A673 (cell line): Measurements from ENCODE around the gene PRKCB. TPM values are rescaled to one million over a fixed set of nuclear protein-coding genes. Genes with fewer than 3 reads are reported as not detected.

Experiments used
- BruUV-seq: library from RNA; stranded (reverse); fragments of 400-500 nt; replicated peaks from 2 replicates; lab custom pipeline; 2021; lab: Mats Ljungman, UMichigan
- CTCF ChIA-PET: fragments of 300-600 bp; sonication (Branson Sonifier 250); formaldehyde crosslinking; loops from one replicate; lab custom pipeline; 2022; ENCODE audit warnings: antibody characterized with exemption; lab: Charles Lee
- POLR2A ChIA-PET: fragments of 300-600 bp; sonication (Branson Sonifier 250); formaldehyde crosslinking; loops from one replicate; lab custom pipeline; 2022; ENCODE audit warnings: antibody characterized with exemption; ENCODE audit not compliant: low non-redundant PET; lab: Charles Lee
- DNase-seq: peaks from one replicate; pipeline ENCODE4 v3.0.0-alpha.2; 2015; ENCODE audit warnings: low spot score
- H3K27ac ChIP-seq: fragments of 200-600 bp; sonication (generic); 2 replicates; pipeline ENCODE4 v1.5.1; 2016; ENCODE audit warnings: mixed run types, low read depth, mild to moderate bottlenecking, mixed read lengths, antibody characterized with exemption, low read length; ENCODE audit not compliant: poor library complexity, severe bottlenecking
- H3K27me3 ChIP-seq: fragments of 200-600 bp; sonication (generic); replicated peaks from 2 replicates; pipeline ENCODE4 v1.6.1; 2017; ENCODE audit warnings: mixed run types, low read depth, mild to moderate bottlenecking, mixed read lengths, antibody characterized with exemption, low read length; ENCODE audit not compliant: insufficient read depth, poor library complexity
- H3K36me3 ChIP-seq: fragments of 200-600 bp; sonication (generic); 2 replicates; pipeline ENCODE4 v1.6.1; 2016; ENCODE audit warnings: mixed run types, mild to moderate bottlenecking, mixed read lengths, antibody characterized with exemption, low read length; ENCODE audit not compliant: insufficient read depth, poor library complexity, severe bottlenecking
- H3K4me1 ChIP-seq: fragments of 200-600 bp; sonication (generic); 2 replicates; pipeline ENCODE4 v1.6.1; 2017; ENCODE audit warnings: mixed run types, mild to moderate bottlenecking, mixed read lengths, antibody characterized with exemption, low read length; ENCODE audit not compliant: insufficient read depth, poor library complexity, severe bottlenecking
- H3K4me3 ChIP-seq: fragments of 200-600 bp; sonication (generic); 2 replicates; pipeline ENCODE4 v1.5.1; 2016; ENCODE audit warnings: low read depth, mixed run types, mild to moderate bottlenecking, mixed read lengths, low read length; ENCODE audit not compliant: poor library complexity, severe bottlenecking
- H3K9me3 ChIP-seq: fragments of 200-600 bp; sonication (generic); 2 replicates; pipeline ENCODE4 v1.6.1; 2016; ENCODE audit warnings: mixed run types, low read depth, mild to moderate bottlenecking, mixed read lengths, antibody characterized with exemption, low read length; ENCODE audit not compliant: poor library complexity, severe bottlenecking
- CTCF ChIP-seq: fragments of 300-800, 200-600 bp; sonication (generic); conservative IDR thresholded peaks from 2 replicates; pipeline ENCODE4 v1.5.1; 2017; ENCODE audit warnings: low read depth, mild to moderate bottlenecking, antibody characterized with exemption, low read length, moderate library complexity, mixed read lengths
- EZH2 ChIP-seq: fragments of 200-600 bp; sonication (generic); IDR thresholded peaks from 2 replicates; pipeline ENCODE4 v1.6.1; 2017; ENCODE audit warnings: borderline replicate concordance, low read depth, mild to moderate bottlenecking, mixed read lengths, antibody characterized with exemption, low read length; ENCODE audit not compliant: poor library complexity, severe bottlenecking
- intact Hi-C: fragments of 100-400 bp; cut with micrococcal nuclease; formaldehyde crosslinking; loops from one replicate; pipeline ENCODE4 v1.10.0; 2022; ENCODE audit not compliant: unreplicated experiment
- total RNA-seq: library from RNA; stranded (reverse); gene quantifications from 2 replicates; pipeline ENCODE4 v1.2.3, GENCODE V29; 2021

Gene PRKCB
- total RNA-seq, 1 experiment from 2014 or later = 171 TPM

GRCh38 chr16:23893986-23894385 lies 58.2 kb downstream of the PRKCB start:
- peaks cover 16% of the 10 kb centered on the region for H3K36me3 ChIP-seq
- H3K4me1 ChIP-seq = peaks cover 46% of the 10 kb centered on the region
- intact Hi-C loops = no loop called here
- POLR2A ChIA-PET = interaction anchor here (0.7 kb wide), 1 partner anchor 22 kb away, joined by 3 read pairs; no protein-coding TSS in a partner anchor
- no peaks in the 10 kb centered on the region for H3K27me3 ChIP-seq
- TF ChIP-seq EZH2 = no peak
- no peak for TF ChIP-seq CTCF
- H3K9me3 ChIP-seq = peaks cover 5% of the 10 kb centered on the region
- CTCF ChIA-PET = interaction anchor here (1.0 kb wide), 1 partner anchor 17 kb away, joined by 3 read pairs; no protein-coding TSS in a partner anchor
- H3K27ac ChIP-seq = no peak overlapping the region
- no TSS peak for BruUV-seq
- no peak overlapping the region for H3K4me3 ChIP-seq
- no peak for DNase-seq

DNA sequence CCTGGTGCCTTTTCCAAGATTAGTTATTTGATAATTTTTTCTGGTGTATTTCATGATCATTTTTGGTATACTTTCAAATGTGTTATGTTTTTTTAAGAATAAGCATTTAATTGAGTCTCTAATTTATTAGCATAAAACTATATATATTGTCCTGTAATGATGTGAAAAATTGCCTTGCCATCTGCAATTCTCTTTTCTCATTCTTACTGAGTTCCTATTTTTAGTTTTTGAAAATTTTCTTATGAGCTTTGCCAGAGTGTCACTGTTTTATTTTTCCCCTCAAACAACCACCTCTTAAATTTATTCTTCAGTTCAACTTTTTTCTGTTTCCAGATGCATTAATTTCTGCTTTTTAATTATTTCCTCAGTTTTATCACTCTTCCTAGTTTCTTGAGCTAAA lies 59.3 kb downstream of the PRKCB start:
- TF ChIP-seq CTCF (no peak), EZH2 (no peak)
- H3K27ac ChIP-seq = peak overlapping the region; percentile 48
- peaks cover 54% of the 10 kb centered on the region for H3K4me1 ChIP-seq
- H3K4me3 ChIP-seq = no peak overlapping the region
- BruUV-seq = no TSS peak
- no peaks in the 10 kb centered on the region for H3K27me3 ChIP-seq
- H3K36me3 ChIP-seq = peaks cover 16% of the 10 kb centered on the region
- DNase-seq = no peak
- POLR2A ChIA-PET = no interaction called here
- CTCF ChIA-PET = no interaction called here
- intact Hi-C loops = no loop called here
- peaks cover 5% of the 10 kb centered on the region for H3K9me3 ChIP-seq

GRCh38 chr16:23896832-23897821 lies 61.3 kb downstream of the PRKCB start:
- intact Hi-C loops = no loop called here
- ChIA-PET CTCF (no interaction called here), POLR2A (no interaction called here)
- BruUV-seq = no TSS peak
- Histone ChIP-seq H3K4me1 (peaks cover 63% of the 10 kb centered on the region), H3K36me3 (peaks cover 16% of the 10 kb centered on the region), H3K4me3 (no peak overlapping the region), H3K9me3 (peaks cover 5% of the 10 kb centered on the region), H3K27ac (no peak overlapping the region), H3K27me3 (no peaks in the 10 kb centered on the region)
- no peak for DNase-seq
- TF ChIP-seq CTCF = no peak
- no peak for TF ChIP-seq EZH2
